HK-2 (cell line): Measurements from ENCODE around the gene CSTB.

Experiments
- DNase-seq: peaks from one replicate; pipeline ENCODE4 v3.0.0-alpha.2; 2018; ENCODE audit not compliant: unreplicated experiment

Gene CSTB

DNA sequence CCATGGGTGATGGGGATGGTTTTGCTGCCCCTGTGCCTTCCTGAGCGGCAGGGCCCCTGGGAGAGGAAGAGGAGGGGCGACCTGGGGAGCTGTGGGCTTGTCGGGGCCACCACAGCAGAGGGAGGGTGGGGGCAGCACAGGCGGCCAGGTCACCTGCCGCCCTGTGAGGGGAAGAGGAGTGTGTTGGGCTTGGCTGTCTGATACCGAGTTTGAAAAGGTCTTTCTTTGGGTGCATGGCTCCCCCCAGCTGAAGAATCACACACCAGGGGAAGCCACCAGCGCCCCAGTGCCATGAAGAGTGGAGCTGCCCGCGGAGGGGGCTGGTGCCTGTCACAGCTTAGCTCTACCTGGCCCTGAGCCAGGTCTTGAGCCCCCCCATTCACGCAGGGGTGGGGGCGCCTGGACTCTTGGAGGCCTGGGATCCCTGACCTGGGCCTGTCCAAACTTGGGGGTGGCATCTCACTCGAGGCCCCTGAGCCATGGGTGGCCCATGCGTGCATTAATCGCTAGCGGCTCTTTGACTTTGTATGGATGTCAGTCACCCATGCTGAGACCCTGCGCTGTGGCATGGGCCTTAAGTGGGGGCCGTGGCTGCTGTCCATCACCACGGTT, 26.4 kb downstream of the CSTB start:
- DNase-seq = no peak

DNA sequence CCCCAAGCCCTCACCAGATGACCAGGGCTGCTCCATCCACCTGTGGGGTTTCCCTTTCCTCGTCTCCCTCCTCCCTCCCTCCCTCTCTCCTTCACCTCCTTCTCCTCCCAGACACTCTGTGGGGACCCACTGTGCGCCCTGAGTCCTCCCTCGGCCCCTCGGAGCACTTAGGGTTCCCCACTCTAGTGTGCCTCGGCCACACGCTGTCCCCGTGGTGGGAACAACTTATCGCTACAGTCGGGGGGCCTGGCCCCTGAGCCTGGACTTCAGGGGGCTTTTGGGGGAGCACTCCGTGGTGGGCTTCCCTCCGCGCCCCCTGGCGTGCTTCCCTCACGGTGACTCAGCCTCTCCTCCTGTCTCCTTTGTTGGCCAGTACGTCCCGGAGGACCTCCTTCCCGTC, 27.5 kb downstream of the CSTB start:
- no peak for DNase-seq

- DNase-seq = no peak
Observed at GRCh38 chr21:43745772-43746517, 30.2 kb downstream of the CSTB start.

- no peak for DNase-seq
Observed at GRCh38 chr21:43744725-43745124, 31.4 kb downstream of the CSTB start.

GRCh38 chr21:43743947-43744346, 32.2 kb downstream of the CSTB start:
- DNase-seq = no peak

- no peak for DNase-seq
Observed at GRCh38 chr21:43741423-43742096, 34.5 kb downstream of the CSTB start.

DNA sequence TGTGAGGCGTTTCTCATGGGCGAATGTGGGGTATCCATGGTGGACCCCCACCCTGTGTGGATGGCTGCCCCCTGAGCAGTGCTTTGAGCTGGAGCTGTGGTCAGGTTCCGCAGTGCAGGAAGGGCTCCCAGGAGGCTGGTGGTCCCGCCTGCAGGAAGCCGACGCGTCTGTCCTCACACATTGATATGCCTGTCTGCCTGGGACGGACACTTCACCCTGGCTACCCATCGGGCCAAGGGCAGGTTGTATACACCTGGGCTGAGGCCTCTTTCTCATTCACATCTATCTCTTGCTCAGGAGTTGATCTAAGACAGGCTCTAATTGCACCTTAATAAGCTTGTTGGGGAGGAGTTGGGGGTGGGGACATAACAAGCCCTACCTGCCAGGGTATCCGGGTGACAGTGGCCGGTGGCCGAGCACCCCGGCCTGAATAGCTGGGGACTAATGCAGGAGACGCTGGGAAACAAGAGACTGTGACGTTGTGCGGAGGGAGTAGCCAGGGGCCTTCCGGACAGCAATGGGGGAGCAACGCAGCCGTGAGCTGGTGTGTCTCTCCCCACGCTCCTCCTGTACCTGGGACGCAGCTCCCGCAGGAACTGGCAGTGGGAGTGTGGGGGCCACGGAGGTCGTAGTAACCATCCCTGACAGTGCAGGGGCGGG, 35.5 kb downstream of the CSTB start:
- no peak for DNase-seq

DNA sequence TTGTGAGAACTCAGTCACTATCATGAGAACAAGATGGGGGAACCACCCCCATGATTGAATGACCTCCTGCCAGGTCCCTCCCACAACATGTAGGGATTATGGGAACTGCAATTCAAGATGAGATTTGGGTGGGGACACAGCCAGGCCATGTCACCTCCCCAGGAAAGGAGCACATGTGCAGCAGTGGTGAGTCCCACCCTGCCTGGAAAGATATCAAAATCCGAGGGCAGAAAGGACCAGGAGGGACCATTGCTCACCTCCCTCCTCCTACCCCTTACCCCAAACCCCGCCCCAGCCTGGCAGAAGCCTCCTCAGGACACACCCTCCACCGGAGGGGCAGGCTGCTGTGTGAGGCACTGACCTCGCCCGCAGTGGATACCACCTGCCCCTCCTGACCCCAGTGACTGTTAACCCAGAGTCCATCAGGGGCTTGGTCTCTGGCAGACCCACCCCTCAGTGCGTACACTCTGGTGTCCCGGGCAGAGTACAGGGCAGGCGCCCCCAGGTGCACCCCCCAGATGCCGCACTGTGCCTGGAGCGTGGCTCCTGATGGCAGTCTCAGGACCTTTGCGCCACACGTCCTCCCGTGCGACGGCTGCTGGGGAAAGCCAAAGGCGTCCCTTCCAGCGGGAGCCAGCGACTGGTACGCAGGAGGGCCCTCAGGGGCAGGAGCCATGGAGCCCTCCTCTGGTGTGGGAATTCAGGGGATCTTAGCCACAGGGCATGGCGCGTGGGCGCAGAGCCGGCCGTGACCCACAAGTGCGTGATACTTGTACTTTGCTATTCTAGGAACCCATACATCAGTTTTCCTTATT, 36.3 kb downstream of the CSTB start:
- no peak for DNase-seq

DNA sequence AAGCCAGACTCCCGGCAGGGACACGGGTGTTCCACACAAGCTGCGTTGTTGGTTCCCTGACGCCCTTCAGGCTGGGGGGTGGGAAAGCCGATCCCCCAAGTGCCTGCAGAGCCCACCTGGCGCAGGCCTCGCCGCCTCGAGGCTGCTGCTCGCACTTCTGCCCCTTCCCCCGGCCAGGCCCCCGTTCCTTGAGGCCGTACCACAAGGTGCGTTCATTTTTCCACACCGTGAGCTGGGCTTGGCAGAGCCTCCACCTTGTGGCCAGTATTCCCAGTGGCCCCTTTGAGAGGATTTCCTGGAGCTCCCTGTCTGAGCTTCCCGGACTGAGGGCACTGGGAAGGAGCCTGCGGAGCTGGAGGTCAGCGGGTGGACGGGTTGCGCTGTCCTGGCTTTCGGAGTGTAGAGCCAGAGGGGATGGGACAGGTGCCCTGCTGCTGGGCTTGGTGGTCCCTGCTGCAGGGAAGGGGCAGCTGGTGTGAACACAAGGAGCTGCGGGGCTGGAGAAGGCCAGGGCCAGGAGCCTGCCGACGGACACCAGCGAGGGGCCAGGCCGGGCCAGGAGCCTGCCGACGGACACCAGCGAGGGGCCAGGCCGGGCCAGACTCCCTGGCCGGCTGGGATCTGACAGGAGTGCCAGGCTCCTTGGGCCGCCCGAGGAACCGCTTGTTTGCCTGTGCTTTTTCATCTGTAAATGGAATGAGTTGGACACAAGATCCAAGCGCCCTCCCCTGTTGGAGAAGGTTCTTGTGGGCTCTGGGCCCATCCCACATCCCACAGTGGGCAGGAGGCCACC, 38.8 kb downstream of the CSTB start:
- DNase-seq = no peak

- no peak for DNase-seq
Observed at GRCh38 chr21:43736224-43736883, 39.8 kb downstream of the CSTB start.

DNA sequence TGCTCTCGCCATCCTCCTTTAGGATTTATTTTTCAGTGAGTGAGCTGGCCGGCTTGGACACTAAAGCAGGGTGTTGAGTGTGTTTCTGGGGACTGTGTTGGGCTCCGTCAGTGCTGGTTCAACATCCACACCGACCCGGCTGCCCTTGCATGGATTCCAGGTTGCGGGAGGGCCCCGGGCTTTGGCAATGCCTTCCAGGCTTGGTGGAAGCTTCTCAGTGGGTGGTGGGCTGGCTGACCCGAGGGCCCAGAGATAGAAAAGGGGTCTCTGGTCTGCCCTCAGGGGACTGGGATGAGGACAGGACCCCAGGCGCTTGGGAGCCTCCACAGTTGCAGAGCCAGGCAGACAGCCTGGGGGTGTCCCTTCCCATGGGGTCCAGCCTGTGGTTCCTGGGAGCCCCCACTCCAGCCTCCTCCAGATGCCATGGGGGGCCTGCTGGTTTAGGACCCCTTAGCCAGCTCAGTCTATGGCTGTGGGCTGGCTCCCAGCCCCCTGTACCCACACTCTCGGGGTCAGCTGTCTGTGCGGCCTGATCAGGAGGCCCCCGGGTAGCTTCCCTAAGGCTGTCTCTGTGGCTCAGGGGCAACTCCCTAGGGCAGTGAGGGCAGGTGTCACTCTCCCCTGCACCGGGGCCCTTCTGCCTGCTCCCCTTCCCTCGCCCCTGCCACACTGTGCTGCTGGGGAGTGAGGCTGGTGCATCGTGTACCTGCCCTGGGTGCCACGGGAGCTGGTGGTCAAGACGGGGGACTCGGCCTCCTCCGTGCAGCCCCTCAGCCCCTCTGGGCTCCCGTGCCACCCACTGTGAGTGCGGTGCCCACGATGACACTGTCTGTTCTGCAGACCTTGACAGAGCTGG, 40.6 kb downstream of the CSTB start:
- DNase-seq = no peak

DNA sequence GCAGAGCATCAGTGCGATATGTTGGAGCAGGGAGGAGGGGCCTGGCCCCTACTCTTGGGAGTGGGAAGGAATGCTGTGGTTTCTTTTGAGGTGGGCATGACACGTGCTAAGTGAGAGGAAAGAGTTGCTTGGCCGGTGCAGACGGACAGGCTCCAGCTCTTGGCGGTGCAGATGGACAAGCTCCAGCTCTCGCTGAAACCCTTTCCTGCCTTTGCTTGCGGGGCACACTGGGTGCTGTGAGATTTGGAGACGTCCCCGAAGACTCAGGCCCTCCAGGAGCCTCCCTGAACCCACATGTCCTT, 41.2 kb downstream of the CSTB start:
- peak; percentile 42 for DNase-seq

DNA sequence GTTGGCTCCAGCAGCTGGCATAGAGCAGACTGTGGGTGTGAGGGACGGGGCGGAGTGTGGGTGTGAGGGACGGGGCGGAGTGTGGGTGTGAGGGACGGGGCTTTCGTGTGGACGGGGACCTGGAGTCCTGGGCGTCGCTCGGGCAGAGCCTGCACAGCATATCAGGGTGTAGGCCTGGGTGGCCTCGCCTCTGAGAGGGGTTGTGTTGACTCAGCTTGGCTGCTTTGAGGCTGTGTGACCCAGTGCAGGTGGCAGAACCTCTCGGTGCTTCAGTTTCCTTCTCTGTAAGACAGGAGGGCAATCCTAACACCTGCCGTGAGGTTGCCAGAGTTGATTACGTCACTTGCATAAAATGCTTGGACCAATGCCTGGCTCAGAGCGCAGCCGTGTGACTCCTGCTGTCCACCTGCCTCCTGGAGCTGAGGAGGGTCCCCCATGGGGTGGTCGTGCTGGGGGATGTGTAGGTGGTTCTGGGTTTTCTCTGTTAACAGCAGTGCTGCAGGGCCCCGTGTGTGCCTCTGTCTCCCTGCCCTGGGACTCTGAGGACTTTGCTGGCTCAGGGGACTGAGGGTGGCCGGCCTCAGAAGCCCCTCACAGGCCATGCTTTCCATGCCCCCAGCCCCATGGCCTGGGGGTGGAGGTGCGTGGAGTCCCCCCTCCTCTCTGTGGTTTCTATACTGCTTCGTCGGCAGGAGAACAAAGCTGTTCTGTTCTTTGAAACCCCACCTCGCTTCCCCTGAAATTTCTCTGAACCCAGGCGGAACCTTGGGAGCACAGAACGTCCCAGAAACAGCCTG, 41.8 kb downstream of the CSTB start:
- DNase-seq = no peak

GRCh38 chr21:43733529-43734071, 42.5 kb downstream of the CSTB start:
- DNase-seq = no peak

DNA sequence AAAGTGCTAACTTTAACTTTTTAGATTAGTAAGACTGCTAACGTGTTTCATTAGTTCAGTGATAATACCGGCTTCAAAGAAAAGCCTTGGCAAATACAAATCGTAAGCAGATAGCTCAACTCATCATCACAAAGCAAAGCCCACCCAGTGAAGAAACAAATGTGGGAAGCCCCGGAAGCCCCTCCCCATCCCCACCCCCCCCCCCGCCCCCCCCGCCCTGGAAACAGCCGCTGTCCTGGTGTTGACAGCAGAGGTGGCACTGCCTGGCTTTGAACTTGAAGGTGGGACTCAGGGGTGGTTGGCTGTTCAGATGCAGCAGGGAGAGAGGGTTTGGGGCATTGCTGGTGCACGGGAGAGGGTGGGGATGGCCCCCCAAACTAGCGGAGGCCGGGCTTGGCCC, 43.0 kb downstream of the CSTB start:
- DNase-seq = no peak

DNA sequence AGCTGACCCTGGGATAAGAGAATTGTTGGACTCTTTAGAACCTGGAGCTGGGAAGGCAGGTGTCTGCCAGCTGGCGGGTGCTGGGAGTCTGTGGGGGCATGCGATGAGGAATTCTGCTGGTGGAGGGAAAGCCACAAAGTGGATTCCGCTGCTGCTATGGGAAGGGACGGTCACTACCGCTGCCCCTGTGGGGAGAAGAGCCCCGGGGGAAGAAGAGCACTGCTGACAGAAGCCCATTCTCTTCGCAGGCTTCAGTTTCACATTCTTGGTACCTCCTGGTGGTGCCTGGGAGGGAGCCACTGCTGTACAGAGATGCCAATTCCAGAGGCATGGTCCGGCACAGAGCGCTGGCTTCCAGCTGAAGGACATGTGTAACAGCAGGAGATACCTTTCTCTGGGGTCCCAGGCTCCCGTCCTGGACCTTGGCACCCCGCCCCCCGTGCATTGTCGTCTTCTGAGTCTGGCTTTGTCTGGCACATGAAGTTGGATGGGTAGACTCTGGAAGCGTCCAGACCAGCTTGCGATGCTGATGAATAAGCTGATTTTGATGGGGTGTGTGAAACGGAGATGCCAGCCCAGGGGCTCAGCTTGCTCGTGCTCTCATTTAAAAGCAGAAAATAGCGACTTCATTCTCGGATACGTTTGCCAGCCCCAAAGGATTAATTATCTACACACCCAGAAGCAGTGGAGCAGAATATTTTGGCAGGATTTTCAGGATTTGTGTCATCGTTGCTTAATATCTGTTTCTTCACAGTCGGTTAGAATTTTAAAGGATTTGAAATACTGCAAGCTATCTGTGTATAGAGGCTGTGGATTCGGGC, 44.0 kb downstream of the CSTB start:
- DNase-seq = no peak

DNA sequence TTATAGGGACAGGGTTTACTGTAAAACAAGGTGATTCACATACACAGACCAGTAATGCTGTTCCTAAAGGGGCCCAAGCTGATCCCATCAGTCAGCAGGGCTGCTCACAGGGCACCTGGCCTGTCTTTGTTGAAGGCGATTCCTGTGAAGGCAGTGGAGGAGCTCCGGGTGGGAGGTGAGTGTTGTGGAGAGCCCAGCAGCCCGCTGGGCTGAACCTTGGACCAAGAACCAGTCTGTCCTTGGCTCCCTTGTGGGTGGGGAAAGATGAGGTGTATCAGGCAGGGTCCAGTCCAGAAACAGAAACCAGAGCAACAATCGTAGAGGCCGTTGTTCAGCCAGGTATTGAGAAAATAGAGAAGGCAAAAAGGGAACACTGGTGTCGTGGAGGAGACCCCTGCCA, 44.6 kb downstream of the CSTB start:
- DNase-seq = no peak
